VCaP (cell line): ENCODE results near the gene SH3BP1.

ENCODE experiments used
- H3K27ac ChIP-seq: fragments of 450-650 bp; 2 replicates; pipeline ENCODE4 v1.5.1; 2017
- TF ChIP-seq, protein P1 (sequence below): fragments of 450-650 bp; conservative IDR thresholded peaks from 2 replicates; pipeline ENCODE4 v1.5.1; 2017; ENCODE audit warnings: mild to moderate bottlenecking, moderate library complexity

The SH3BP1 gene

DNA sequence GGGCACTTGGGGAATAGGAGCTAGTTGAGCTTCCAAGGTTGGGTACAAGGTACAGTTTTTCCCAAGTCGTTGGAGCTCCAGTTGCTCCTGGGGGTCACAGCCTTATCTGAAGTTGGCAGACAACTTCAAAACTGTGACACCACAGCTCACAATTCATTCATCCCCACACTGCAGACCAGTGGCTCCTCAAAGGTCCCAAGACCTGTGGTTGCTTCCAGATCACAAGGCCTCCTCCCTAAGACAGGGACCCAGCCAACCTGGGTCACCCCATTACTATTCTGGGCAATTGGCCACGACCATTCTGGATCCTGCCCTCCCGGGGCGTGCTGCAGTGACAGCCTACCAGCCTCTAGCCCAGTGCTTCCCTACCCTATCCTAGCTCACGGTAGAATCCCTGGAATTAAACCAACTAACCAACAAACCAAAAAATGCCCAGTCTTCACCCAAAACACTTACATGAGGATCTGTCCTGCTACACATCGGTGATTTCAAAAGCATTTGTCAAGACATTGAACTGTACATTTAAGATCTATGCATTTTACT is 18.2 kb downstream of the SH3BP1 start:
- TF ChIP-seq, protein P1, sequence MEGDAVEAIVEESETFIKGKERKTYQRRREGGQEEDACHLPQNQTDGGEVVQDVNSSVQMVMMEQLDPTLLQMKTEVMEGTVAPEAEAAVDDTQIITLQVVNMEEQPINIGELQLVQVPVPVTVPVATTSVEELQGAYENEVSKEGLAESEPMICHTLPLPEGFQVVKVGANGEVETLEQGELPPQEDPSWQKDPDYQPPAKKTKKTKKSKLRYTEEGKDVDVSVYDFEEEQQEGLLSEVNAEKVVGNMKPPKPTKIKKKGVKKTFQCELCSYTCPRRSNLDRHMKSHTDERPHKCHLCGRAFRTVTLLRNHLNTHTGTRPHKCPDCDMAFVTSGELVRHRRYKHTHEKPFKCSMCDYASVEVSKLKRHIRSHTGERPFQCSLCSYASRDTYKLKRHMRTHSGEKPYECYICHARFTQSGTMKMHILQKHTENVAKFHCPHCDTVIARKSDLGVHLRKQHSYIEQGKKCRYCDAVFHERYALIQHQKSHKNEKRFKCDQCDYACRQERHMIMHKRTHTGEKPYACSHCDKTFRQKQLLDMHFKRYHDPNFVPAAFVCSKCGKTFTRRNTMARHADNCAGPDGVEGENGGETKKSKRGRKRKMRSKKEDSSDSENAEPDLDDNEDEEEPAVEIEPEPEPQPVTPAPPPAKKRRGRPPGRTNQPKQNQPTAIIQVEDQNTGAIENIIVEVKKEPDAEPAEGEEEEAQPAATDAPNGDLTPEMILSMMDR, result no peak
- peak overlapping the region; percentile 77 for H3K27ac ChIP-seq

DNA sequence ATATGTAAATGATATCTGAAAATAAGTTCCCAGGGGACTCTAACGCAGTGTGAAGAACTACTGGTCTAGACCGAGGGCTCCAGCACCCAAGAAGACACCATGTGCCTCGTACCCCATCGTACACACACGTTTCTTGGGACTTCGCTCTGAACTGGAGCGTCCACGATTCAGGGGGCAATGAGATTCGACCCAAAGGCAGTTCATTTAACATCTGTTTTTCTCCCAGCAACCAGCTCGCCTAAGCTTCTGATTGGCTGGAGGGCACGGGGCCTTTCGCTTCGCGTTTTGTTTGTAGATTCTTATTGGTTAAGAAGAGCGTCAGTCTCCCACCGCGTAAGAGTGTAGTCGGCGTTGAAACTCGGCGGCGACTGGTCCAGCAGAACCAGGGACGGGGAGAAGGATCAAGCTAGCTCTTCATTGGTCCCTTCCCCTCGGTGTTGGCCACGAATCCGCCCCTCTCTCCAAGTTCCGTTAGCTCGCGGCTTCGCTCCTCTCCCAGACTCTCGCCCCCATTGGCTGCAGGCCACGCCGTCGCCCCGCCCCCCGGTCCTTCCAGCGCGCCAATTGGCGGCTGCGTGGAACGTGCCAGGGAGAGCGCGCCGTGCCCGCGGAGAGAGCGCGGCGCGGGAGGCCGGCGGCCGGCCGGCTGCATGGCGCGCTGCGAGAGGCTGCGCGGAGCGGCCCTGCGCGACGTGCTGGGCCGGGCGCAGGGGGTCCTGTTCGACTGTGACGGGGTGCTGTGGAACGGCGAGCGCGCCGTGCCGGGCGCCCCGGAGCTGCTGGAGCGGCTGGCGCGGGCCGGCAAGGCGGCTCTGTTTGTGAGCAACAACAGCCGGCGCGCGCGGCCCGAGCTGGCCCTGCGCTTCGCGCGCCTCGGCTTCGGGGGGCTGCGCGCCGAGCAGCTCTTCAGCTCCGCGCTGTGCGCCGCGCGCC is 18.9 kb downstream of the SH3BP1 start, which contains the start of gene PDXP:
Gene PDXP, plus strand, starts transcription at position 591 of the 933 bp plus-strand sequence. Its CDS starts 60 bp downstream, at position 651.
- H3K27ac ChIP-seq, result peak within 1 kb of the TSS; percentile 77
- TF ChIP-seq, protein P1, result no peak

DNA sequence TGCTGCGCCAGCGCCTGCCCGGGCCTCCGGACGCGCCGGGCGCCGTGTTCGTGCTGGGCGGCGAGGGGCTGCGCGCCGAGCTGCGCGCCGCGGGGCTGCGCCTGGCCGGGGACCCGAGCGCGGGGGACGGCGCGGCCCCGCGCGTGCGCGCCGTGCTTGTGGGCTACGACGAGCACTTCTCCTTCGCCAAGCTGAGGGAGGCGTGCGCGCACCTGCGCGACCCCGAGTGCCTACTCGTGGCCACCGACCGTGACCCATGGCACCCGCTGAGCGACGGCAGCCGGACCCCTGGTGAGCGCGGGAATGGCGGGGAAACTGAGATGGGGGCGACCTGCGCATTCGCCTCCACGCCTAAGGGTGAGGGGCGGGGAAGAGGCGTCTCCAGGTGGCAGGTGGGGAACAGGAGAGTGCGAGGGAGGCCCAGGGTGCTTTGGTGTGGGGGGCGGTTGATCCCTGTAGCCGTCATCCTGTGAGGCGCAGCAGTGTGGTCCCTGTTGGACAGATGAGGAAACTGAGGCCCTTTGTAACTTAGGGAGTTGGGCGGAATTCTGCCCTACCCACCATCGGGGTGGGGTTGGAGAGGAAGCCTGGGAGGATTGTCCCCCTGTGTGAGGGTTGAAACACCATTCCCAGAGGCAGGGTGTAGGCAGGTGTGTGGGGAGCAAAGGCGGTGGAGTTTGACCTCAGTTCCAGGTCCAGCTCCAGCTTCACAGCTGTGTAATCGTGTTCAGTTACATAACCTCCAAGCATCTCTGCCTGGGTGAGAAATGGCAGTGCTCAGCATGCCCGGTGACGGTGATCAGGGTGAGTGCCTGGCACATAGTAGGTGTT is 19.8 kb downstream of the SH3BP1 start:
- TF ChIP-seq, protein P1, result no peak
- peak overlapping the region; percentile 77 for H3K27ac ChIP-seq

DNA sequence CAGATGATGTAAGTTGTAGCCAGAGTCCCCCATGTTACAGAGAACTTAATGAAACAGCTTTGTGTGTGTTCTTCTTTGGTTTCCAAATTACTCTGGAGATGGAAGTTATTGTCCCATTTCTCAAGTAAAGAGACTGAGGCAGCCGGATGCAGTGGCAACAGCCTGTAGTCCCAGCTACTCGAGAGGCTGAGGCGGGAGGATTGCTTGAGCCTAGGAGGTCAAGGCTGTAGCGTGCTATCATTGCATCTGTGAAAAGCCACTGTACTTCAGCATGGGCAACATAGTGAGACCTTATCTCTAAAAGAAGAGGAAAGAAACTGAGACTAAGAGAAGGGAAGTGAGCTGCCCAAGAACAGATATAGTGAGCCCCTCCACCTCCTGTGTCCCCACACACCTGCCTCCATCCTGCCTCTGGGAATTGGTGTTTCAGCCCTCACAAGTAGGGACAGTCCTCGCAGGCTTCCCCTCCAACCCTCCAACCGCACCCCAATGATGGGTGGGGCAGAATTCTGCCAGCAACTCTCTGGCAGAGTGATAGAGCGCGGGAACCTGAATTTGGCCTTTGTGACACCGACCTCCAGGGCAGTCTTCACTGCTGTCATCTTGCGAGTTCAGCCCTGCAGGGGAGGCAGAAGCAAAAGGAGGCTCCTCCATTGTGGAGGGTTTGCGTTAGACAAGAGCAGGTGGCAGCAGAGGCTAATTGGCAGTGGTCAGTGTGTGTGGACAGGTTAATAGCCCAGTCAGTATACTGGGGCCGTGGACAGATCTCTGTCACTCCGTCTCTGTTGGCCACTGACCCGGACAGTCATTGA is 20.6 kb downstream of the SH3BP1 start:
- TF ChIP-seq, protein P1, result no peak
- peak overlapping the region; percentile 77; the same call in 1 of the 2 replicates for H3K27ac ChIP-seq

DNA sequence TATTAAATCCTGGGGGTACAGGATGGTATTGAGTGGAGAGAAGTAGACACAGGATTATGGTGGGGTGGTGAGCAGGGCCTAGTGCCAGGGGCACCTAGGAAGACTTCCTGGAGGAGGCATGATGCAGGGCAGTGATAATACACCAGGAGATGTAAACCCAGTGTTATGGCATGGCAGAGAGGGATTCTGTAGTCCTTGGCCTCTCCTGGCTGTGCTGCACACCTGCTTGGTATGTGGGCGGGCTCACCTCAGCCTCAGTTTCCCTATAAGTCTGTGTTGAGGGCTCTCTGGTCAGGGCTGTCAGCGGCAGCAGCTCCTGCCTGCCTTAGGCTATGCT is 21.2 kb downstream of the SH3BP1 start:
- H3K27ac ChIP-seq, result no peak overlapping the region; the same call in 1 of the 2 replicates
- TF ChIP-seq, protein P1, result no peak

DNA sequence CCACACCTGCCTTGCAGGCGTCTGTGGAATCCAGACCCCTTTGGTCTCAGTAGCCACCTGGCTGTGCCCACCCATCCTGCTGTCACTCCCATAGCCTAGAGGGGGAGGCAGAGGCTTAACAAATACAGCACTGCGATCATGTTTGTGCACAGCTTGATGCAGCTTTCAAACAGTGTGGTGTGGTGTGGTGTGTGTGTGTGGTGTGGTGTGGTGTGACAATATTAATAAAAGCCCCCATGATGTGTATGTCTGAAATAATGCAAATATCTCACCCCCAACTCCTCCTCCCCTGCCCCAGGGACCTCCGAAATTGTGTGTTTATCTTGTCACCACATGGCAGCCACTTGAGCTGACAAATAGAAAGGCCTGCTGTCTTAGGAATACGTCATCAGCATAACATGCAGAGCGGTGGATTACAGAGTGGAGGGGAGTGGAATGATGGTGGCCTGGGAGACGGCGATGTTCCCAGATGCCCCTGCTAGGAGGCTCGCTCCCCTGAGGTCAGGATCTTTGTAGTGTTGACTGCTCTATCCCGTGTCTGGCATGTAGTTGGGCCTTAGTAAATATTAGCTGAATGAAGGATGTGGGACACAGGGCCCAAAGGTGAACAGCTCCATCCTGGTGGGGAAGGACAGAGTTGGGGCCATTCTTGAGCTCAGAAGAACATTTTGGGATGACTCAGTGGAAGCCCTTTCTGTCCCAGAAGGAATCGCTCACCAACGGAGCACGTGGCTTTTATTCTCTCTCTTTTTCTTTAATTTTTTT is 21.9 kb downstream of the SH3BP1 start:
- H3K27ac ChIP-seq, result no peak overlapping the region; the same call in 1 of the 2 replicates
- TF ChIP-seq, protein P1, result no peak
